Calu3 (cell line): Measurements from ENCODE around the gene PARVG. TPM values are rescaled to one million over a fixed set of nuclear protein-coding genes. Genes with fewer than 3 reads are reported as not detected.
"Not testable (repeated sequence)": the region's sequence is repeated elsewhere in the genome, so short reads cannot be mapped to it uniquely, and the experiment has no call there.

Source experiments
- BruUV-seq: library from RNA; stranded (reverse); fragments of 400-500 nt; replicated peaks from 2 replicates; lab custom pipeline; 2021; lab: Mats Ljungman, UMichigan
- CTCF ChIA-PET: fragments of 300-600 bp; sonication (Branson Sonifier 250); formaldehyde crosslinking; loops from one replicate; lab custom pipeline; 2022; ENCODE audit warnings: antibody characterized with exemption; lab: Charles Lee
- DNase-seq: peaks from one replicate; pipeline ENCODE4 v3.0.0; 2022
- H3K27ac Mint-ChIP-seq: one replicate; pipeline ENCODE4 v1.8.0; 2022; ENCODE audit warnings: mixed read lengths; ENCODE audit not compliant: unreplicated experiment
- H3K27me3 Mint-ChIP-seq: one replicate; pipeline ENCODE4 v1.8.0; 2022; ENCODE audit warnings: mixed read lengths; ENCODE audit not compliant: unreplicated experiment
- H3K36me3 Mint-ChIP-seq: one replicate; pipeline ENCODE4 v1.8.0; 2022; ENCODE audit warnings: mild to moderate bottlenecking, moderate library complexity, mixed read lengths; ENCODE audit not compliant: insufficient read depth, unreplicated experiment
- H3K4me1 Mint-ChIP-seq: one replicate; pipeline ENCODE4 v1.8.0; 2022; ENCODE audit warnings: mild to moderate bottlenecking, low read depth, mixed read lengths; ENCODE audit not compliant: unreplicated experiment
- H3K4me3 Mint-ChIP-seq: one replicate; pipeline ENCODE4 v1.8.0; 2022; ENCODE audit warnings: mild to moderate bottlenecking, low read depth, moderate library complexity, mixed read lengths; ENCODE audit not compliant: unreplicated experiment
- H3K9me3 Mint-ChIP-seq: one replicate; pipeline ENCODE4 v1.8.0; 2022; ENCODE audit warnings: low read depth, mixed read lengths; ENCODE audit not compliant: unreplicated experiment
- intact Hi-C: fragments of 100-400 bp; cut with micrococcal nuclease; formaldehyde crosslinking; loops from one replicate; pipeline ENCODE4 v1.10.0; 2022; ENCODE audit not compliant: unreplicated experiment
- total RNA-seq: library from RNA; stranded (reverse); gene quantifications from 2 replicates; pipeline ENCODE4 v1.2.3, GENCODE V29; 2022
- TF ChIP-seq, protein P1 (sequence below): fragments of 200-600 bp; IDR thresholded peaks from one replicate; pipeline ENCODE4 v1.8.0; 2022; ENCODE audit warnings: antibody characterized with exemption; ENCODE audit not compliant: unreplicated experiment

The PARVG gene
- total RNA-seq, 1 experiment from 2014 or later, result not detected

DNA sequence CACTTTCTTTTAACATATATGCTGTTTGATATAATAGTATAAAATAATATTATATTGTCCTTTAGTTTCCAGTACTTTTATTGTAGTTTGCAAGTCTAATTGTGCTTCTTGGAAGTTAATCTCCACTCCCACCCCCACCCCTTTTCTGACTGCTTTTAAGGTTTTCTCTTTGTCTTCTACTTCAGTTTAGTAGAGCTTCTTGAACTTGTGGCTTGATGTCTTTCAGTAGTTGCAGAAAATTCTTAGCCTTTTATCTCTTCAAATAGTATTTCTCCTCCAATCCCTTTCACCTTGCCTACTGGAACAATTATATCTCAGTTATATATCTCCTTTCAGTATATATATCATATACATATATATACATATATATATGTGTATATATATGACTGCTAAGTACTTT, 56.6 kb downstream of the PARVG start:
- H3K4me3 Mint-ChIP-seq, result no peak overlapping the region
- H3K27me3 Mint-ChIP-seq, result peaks cover 56% of the 10 kb centered on the region
- H3K9me3 Mint-ChIP-seq, result no peaks in the 10 kb centered on the region
- no peak overlapping the region for H3K27ac Mint-ChIP-seq
- TF ChIP-seq, protein P1, sequence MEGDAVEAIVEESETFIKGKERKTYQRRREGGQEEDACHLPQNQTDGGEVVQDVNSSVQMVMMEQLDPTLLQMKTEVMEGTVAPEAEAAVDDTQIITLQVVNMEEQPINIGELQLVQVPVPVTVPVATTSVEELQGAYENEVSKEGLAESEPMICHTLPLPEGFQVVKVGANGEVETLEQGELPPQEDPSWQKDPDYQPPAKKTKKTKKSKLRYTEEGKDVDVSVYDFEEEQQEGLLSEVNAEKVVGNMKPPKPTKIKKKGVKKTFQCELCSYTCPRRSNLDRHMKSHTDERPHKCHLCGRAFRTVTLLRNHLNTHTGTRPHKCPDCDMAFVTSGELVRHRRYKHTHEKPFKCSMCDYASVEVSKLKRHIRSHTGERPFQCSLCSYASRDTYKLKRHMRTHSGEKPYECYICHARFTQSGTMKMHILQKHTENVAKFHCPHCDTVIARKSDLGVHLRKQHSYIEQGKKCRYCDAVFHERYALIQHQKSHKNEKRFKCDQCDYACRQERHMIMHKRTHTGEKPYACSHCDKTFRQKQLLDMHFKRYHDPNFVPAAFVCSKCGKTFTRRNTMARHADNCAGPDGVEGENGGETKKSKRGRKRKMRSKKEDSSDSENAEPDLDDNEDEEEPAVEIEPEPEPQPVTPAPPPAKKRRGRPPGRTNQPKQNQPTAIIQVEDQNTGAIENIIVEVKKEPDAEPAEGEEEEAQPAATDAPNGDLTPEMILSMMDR, result no peak
- intact Hi-C loops, result no loop called here
- H3K36me3 Mint-ChIP-seq, result no peaks in the 10 kb centered on the region
- CTCF ChIA-PET, result interaction anchor here (0.6 kb wide), 1 partner anchor 205 kb away, joined by 6 read pairs; no protein-coding TSS in a partner anchor
- BruUV-seq, result no TSS peak
- no peaks in the 10 kb centered on the region for H3K4me1 Mint-ChIP-seq
- no peak for DNase-seq

DNA sequence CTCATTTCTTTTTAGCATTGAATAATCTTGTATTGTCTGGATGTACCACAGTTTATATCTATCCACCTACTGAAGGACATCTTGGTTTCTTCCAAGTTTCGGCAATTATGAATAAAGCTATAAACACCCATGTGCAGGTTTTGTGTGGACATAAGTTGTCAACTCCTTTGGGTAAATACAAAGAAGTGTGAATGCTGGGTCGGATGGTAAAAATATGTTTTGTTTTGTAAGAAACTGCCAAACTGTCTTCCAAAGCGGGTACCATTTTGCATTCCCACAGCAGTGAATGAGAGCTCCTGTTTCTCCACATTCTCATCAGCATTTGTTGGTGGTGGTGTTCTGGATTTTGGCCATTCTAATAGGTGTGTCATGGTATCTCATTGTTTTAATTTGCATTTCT, 60.4 kb downstream of the PARVG start:
- H3K27ac Mint-ChIP-seq, H3K4me1 Mint-ChIP-seq, H3K9me3 Mint-ChIP-seq, DNase-seq, intact Hi-C loops, BruUV-seq, H3K36me3 Mint-ChIP-seq, H3K4me3 Mint-ChIP-seq: not testable (repeated sequence)
- peaks cover 85% of the 10 kb centered on the region for H3K27me3 Mint-ChIP-seq
- CTCF ChIA-PET, result interaction anchor here (0.7 kb wide), 1 partner anchor 9 kb away, joined by 3 read pairs; no protein-coding TSS in a partner anchor

DNA sequence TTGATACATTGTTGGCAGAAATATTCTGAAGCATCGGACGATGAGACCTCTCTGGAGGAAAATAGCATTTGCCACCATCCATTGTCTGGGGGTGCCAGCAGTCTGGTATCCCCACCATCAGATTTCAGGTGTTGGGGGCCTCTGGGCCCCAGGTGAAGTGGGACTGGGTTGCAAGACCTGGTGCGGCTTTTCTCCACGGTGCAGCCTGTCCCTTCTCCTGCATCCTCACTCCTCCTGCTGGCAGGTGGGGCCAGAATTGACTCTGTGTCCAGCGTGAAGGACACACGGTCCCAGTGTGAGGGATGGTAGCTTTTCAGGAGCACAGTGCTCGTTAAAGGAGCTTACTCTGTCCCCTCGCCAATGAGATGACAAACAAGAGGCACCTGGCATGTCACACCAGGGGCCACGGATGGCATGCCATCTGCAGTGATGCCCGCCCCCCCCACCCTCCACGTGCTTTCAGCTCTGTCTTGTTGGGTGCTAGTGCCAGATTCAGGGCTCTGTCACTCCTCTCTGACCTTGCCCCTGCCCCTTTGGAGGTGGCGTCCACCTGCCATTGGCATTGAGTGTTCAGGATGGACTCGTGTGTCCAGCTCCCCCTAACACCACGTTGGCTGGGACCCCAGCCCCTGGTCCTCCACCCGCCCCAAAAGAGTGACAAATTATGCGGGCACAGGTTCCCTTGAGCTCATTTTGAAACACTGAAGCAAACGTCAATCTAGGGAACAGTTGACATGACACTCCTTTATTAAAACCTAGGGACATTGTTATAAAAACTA, 62.4 kb downstream of the PARVG start:
- Mint-ChIP-seq H3K27ac (no peak overlapping the region), H3K4me1 (no peaks in the 10 kb centered on the region), H3K36me3 (no peaks in the 10 kb centered on the region), H3K27me3 (peaks cover 84% of the 10 kb centered on the region), H3K9me3 (no peaks in the 10 kb centered on the region), H3K4me3 (no peak overlapping the region)
- TF ChIP-seq, protein P1, result no peak
- CTCF ChIA-PET, result no interaction called here
- BruUV-seq, result no TSS peak
- intact Hi-C loops, result no loop called here
- no peak for DNase-seq

DNA sequence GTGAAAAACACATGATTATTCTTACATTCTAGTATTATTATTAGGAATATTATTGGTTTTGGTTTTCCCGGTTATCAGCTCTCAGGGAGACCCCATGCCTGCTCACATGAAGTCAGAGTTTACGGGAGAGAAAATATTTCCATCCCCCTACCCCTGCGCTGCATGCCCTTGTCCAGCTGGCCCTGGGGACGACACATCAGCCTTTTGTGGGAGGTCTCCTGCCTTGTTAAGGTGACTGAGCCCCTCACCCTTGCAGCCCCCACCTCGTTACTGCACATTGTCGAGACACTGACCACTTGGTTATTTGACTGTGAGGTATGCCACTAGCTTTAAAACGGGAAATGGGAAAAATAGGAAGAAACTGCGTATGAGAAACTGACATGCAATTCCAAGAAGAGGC, 63.0 kb downstream of the PARVG start:
- no peaks in the 10 kb centered on the region for H3K4me1 Mint-ChIP-seq
- no TSS peak for BruUV-seq
- no peak overlapping the region for H3K27ac Mint-ChIP-seq
- H3K9me3 Mint-ChIP-seq, result no peaks in the 10 kb centered on the region
- CTCF ChIA-PET, result no interaction called here
- H3K27me3 Mint-ChIP-seq, result peaks cover 90% of the 10 kb centered on the region
- intact Hi-C loops, result no loop called here
- TF ChIP-seq, protein P1, result no peak
- H3K36me3 Mint-ChIP-seq, result no peaks in the 10 kb centered on the region
- no peak for DNase-seq
- no peak overlapping the region for H3K4me3 Mint-ChIP-seq

DNA sequence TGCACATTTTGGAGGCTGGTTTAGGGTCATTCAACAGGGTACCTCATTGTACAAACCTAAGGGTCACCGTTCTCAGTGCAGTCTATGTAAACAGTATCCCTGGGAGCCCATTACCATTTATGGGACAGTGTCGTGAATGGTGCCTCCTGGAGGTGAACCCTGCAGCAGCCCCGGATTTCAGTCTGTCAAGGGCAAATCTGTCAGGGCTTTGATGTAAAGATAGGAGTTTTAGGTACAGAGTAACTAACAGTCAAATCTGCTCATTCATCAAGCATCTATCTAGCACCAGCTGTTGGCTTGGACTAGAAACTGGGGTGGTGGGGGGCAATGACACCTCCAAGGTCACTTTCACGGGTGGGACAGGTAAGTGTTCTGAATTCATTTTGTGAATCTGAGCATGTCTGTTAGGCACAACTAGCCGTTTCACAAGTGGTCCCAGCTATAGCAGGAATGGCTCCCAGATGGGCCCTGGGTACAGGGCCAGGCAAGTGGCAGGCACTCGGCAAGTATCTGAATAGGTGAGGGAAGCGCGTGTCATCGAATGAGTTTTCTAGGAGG, 63.6 kb downstream of the PARVG start:
- no peak for DNase-seq
- BruUV-seq, result no TSS peak
- CTCF ChIA-PET, result interaction anchor here (0.6 kb wide), 1 partner anchor 392 kb away, joined by 3 read pairs; no protein-coding TSS in a partner anchor
- Mint-ChIP-seq H3K27me3 (peaks cover 86% of the 10 kb centered on the region), H3K27ac (no peak overlapping the region), H3K4me3 (no peak overlapping the region), H3K4me1 (no peaks in the 10 kb centered on the region), H3K9me3 (peaks cover 2% of the 10 kb centered on the region), H3K36me3 (no peaks in the 10 kb centered on the region)
- intact Hi-C loops, result no loop called here
- TF ChIP-seq, protein P1, result no peak
